Lower lobe of right lung (tissue), 2 donors: Measurements from ENCODE around the gene LYPD6B. TPM values are rescaled to one million over a fixed set of nuclear protein-coding genes. Genes with fewer than 3 reads are reported as not detected.
A peak's percentile ranks its signal among the peaks of the same experiment; 100 is the strongest.

Experiments used
- ATAC-seq, 2 donors: fragments of 200-7000 bp; cut with Tn5 transposase; one replicate each; pipeline ENCODE4 v1.9.1; 2020 to 2022; ENCODE audit warnings: mild to moderate bottlenecking in 2 of 2, moderate library complexity in 2 of 2
- DNase-seq: peaks from one replicate; pipeline ENCODE4 v3.0.0-alpha.2; 2020
- H3K27ac ChIP-seq: fragments of 200-600 bp; one replicate; pipeline ENCODE4 v1.8.0; 2022
- H3K27me3 ChIP-seq: fragments of 200-600 bp; one replicate; pipeline ENCODE4 v1.8.0; 2022; ENCODE audit warnings: low read depth
- H3K36me3 ChIP-seq: fragments of 200-600 bp; one replicate; pipeline ENCODE4 v1.8.0; 2022; ENCODE audit warnings: mild to moderate bottlenecking
- H3K4me1 ChIP-seq: fragments of 200-600 bp; one replicate; pipeline ENCODE4 v1.8.0; 2022
- H3K4me3 ChIP-seq: fragments of 200-600 bp; one replicate; pipeline ENCODE4 v1.8.0; 2022; ENCODE audit warnings: mild to moderate bottlenecking
- H3K9me3 ChIP-seq: fragments of 200-600 bp; one replicate; pipeline ENCODE4 v1.8.0; 2022
- CTCF ChIP-seq: fragments of 200-600 bp; IDR thresholded peaks from one replicate; pipeline ENCODE4 v1.8.0; 2022; ENCODE audit warnings: antibody characterized with exemption, mild to moderate bottlenecking
- intact Hi-C: fragments of 100-400 bp; cut with DNase I; formaldehyde crosslinking; loops from one replicate; pipeline ENCODE4 v1.11.0; 2022
- total RNA-seq: library from RNA; stranded (reverse); fragmentation: NEBNext Ultra II Directional; extraction: Animal tissue kit (Norgen Biotek cat#: 25700); gene quantifications from one replicate; pipeline ENCODE4 v1.2.1, GENCODE V29; 2021
- donor health status: DM: no; HTN: yes; CAD: no; lungs with severe emphysema.

Gene LYPD6B
- total RNA-seq, 1 donor from 2014 or later = 2.0 TPM

- DNase-seq (no peak), ATAC-seq (peak; percentile 63 to 79)
- no peaks in the 10 kb centered on the region for H3K27me3 ChIP-seq
Measured at GRCh38 chr2:149169656-149170055, 131.2 kb downstream of the LYPD6B start.

GRCh38 chr2:149170156-149170555, 131.7 kb downstream of the LYPD6B start:
- Histone ChIP-seq H3K36me3 (no peaks in the 10 kb centered on the region), H3K27ac (no peak overlapping the region), H3K9me3 (no peaks in the 10 kb centered on the region), H3K27me3 (no peaks in the 10 kb centered on the region), H3K4me3 (no peak overlapping the region), H3K4me1 (no peaks in the 10 kb centered on the region)
- ATAC-seq (no peak), DNase-seq (no peak)
- no peak for TF ChIP-seq CTCF
- intact Hi-C loops = no loop called here

More at GRCh38 chr2:149169656-149170055, 131.2 kb downstream of the LYPD6B start:
- H3K4me1 ChIP-seq = no peaks in the 10 kb centered on the region
- intact Hi-C loops = no loop called here
- H3K27ac ChIP-seq = no peak overlapping the region
- H3K4me3 ChIP-seq = no peak overlapping the region
- no peaks in the 10 kb centered on the region for H3K9me3 ChIP-seq
- TF ChIP-seq CTCF = no peak
- H3K36me3 ChIP-seq = no peaks in the 10 kb centered on the region

GRCh38 chr2:149170911-149171310, 132.4 kb downstream of the LYPD6B start:
- ATAC-seq = no peak
- H3K27me3 ChIP-seq = no peaks in the 10 kb centered on the region
- no peak for TF ChIP-seq CTCF
- H3K4me1 ChIP-seq = no peaks in the 10 kb centered on the region
- no peak overlapping the region for H3K27ac ChIP-seq
- no peak for DNase-seq
- intact Hi-C loops = no loop called here
- H3K9me3 ChIP-seq = no peaks in the 10 kb centered on the region
- no peaks in the 10 kb centered on the region for H3K36me3 ChIP-seq
- no peak overlapping the region for H3K4me3 ChIP-seq

- ATAC-seq (no peak), DNase-seq (no peak)
- H3K4me1 ChIP-seq = no peaks in the 10 kb centered on the region
- no peaks in the 10 kb centered on the region for H3K9me3 ChIP-seq
- no peak overlapping the region for H3K27ac ChIP-seq
- H3K36me3 ChIP-seq = no peaks in the 10 kb centered on the region
- no peak for TF ChIP-seq CTCF
- H3K4me3 ChIP-seq = no peak overlapping the region
- H3K27me3 ChIP-seq = no peaks in the 10 kb centered on the region
- intact Hi-C loops = no loop called here
Measured at GRCh38 chr2:149173220-149173619, 134.7 kb downstream of the LYPD6B start.

- Histone ChIP-seq H3K4me3 (no peak overlapping the region), H3K27ac (no peak overlapping the region), H3K36me3 (no peaks in the 10 kb centered on the region), H3K27me3 (no peaks in the 10 kb centered on the region), H3K9me3 (no peaks in the 10 kb centered on the region), H3K4me1 (no peaks in the 10 kb centered on the region)
- no peak for TF ChIP-seq CTCF
- ATAC-seq (no peak), DNase-seq (no peak)
- intact Hi-C loops = no loop called here
Measured at GRCh38 chr2:149175956-149176355, 137.5 kb downstream of the LYPD6B start.

- no peaks in the 10 kb centered on the region for H3K27me3 ChIP-seq
- no peak for ATAC-seq
- H3K9me3 ChIP-seq = no peaks in the 10 kb centered on the region
- intact Hi-C loops = no loop called here
- no peak for DNase-seq
- H3K4me3 ChIP-seq = no peak overlapping the region
- no peaks in the 10 kb centered on the region for H3K4me1 ChIP-seq
- H3K27ac ChIP-seq = no peak overlapping the region
- H3K36me3 ChIP-seq = no peaks in the 10 kb centered on the region
- TF ChIP-seq CTCF = no peak
Measured at GRCh38 chr2:149178612-149179011, 140.1 kb downstream of the LYPD6B start.
